HCT116 (cell line): Measurements from ENCODE around the gene NAPSA.

Experiments used
- CTCF ChIP-seq, 3 experiments: fragments of 200-600 bp in 1 of 3; sonication (generic) in 1 of 3; IDR thresholded peaks in 2 of 3; conservative IDR thresholded peaks in 1 of 3; 2 replicates each; pipeline ENCODE4 v1.5.1; 2012 to 2017; ENCODE audit warnings: low read depth in 2 of 3, low read length in 2 of 3, antibody characterized with exemption in 1 of 3, borderline replicate concordance in 1 of 3, control low read depth in 1 of 3, mild to moderate bottlenecking in 1 of 3, mixed read lengths in 1 of 3, mixed run types in 1 of 3, moderate library complexity in 1 of 3; ENCODE audit not compliant: insufficient read depth in 1 of 3
- SP1 ChIP-seq: IDR thresholded peaks from 2 replicates; pipeline ENCODE4 v1.6.1; 2012; ENCODE audit warnings: low read depth

- TF ChIP-seq CTCF (IDR thresholded peaks at IDR 0.05 in 2 of 3, conservative IDR thresholded peaks at IDR 0.05 in 1 of 3; ENCODE audit: borderline replicate concordance in 1 of 3, insufficient read depth in 1 of 3, low read depth in 2 of 3, low read length in 2 of 3) (no peak), SP1 (no peak)
Measured at GRCh38 chr19:50349277-50350057, 16.0 kb downstream of the NAPSA start.
